H1 (cell line): Measurements from ENCODE around the gene GPRASP2. TPM values are rescaled to one million over a fixed set of nuclear protein-coding genes. Genes with fewer than 3 reads are reported as not detected.

Experiments
- CTCF ChIA-PET: fragments of 300-600 bp; sonication (Branson Sonifier 250); formaldehyde crosslinking; loops from one replicate; lab custom pipeline; 2021; ENCODE audit not compliant: partially characterized antibody; lab: Charles Lee
- POLR2A ChIA-PET: fragments of 300-600 bp; sonication (Branson Sonifier 250); formaldehyde crosslinking; loops from one replicate; lab custom pipeline; 2021; ENCODE audit warnings: inconsistent platforms; ENCODE audit not compliant: partially characterized antibody; lab: Charles Lee
- DNase-seq, 2 experiments: peaks; one replicate each; pipeline versions ENCODE4 v3.0.0 to v3.0.0-alpha.2; 2010 to 2022; ENCODE audit warnings: low spot score in 2 of 2, low read depth in 1 of 2, mixed read lengths in 1 of 2
- FAIRE-seq: peaks from 2 replicates; lab custom pipeline; 2011; peaks lifted over from hg19 to GRCh38; lab: Jason Lieb, UNC
- H2AFZ ChIP-seq: 2 replicates; pipeline ENCODE4 v1.8.1; 2012; ENCODE audit warnings: low read length, inconsistent platforms
- H2AK5ac ChIP-seq: 2 replicates; pipeline ENCODE4 v1.6.1; 2013; ENCODE audit warnings: low read depth, low read length
- H2BK120ac ChIP-seq: replicated peaks from 2 replicates; pipeline ENCODE3; 2013; ENCODE audit warnings: low read depth, low read length, inconsistent platforms
- H2BK12ac ChIP-seq: 2 replicates; pipeline ENCODE4 v1.6.1; 2013; ENCODE audit warnings: low read depth, low read length
- H2BK15ac ChIP-seq: 2 replicates; pipeline ENCODE4 v1.6.1; 2013; ENCODE audit warnings: low read length
- H2BK20ac ChIP-seq: 2 replicates; pipeline ENCODE4 v1.6.1; 2013; ENCODE audit warnings: low read length
- H2BK5ac ChIP-seq: 2 replicates; pipeline ENCODE4 v1.6.1; 2013; ENCODE audit warnings: low read depth, low read length
- H3K14ac ChIP-seq: 2 replicates; pipeline ENCODE4 v1.6.1; 2013; ENCODE audit warnings: inconsistent platforms; ENCODE audit not compliant: insufficient read length
- H3K18ac ChIP-seq: 2 replicates; pipeline ENCODE4 v1.6.1; 2013; ENCODE audit warnings: low read length; ENCODE audit errors: extremely low read depth
- H3K23ac ChIP-seq: 2 replicates; pipeline ENCODE4 v1.6.1; 2013; ENCODE audit warnings: inconsistent platforms; ENCODE audit not compliant: insufficient read length
- H3K23me2 ChIP-seq: 2 replicates; pipeline ENCODE4 v1.6.1; 2013; ENCODE audit warnings: low read depth, low read length
- H3K27ac ChIP-seq: 2 replicates; pipeline ENCODE4 v1.6.1; 2011; ENCODE audit warnings: low read depth, low read length, inconsistent platforms
- H3K27me3 ChIP-seq, 4 experiments: replicated peaks in 1 of 4; 1 replicate in 1 of 4; 2 replicates in 3 of 4; pipeline versions ENCODE4 v1.6.1 to v1.8.1; 2011 to 2013; ENCODE audit warnings: low read length in 3 of 4, mild to moderate bottlenecking in 3 of 4, inconsistent platforms in 2 of 4, mixed read lengths in 2 of 4, moderate library complexity in 1 of 4; ENCODE audit not compliant: control insufficient read depth in 3 of 4, insufficient read depth in 3 of 4; ENCODE audit errors: extremely low read depth in 1 of 4
- H3K36me3 ChIP-seq, 4 experiments: 2 replicates each; pipeline versions ENCODE4 v1.6.1 to v1.8.1; 2011 to 2013; ENCODE audit warnings: mild to moderate bottlenecking in 4 of 4, low read length in 3 of 4, moderate library complexity in 2 of 4, control low read depth in 1 of 4, inconsistent platforms in 1 of 4; ENCODE audit not compliant: insufficient read depth in 4 of 4, control insufficient read depth in 2 of 4
- H3K4ac ChIP-seq: replicated peaks from 2 replicates; pipeline ENCODE3; 2013; ENCODE audit warnings: low read length, low read depth, mixed read lengths, inconsistent platforms; ENCODE audit not compliant: insufficient read length
- H3K4me1 ChIP-seq, 4 experiments: replicated peaks in 1 of 4; 1 replicate in 1 of 4; 2 replicates in 3 of 4; pipeline versions ENCODE4 v1.6.1 to v1.8.1; 2011 to 2013; ENCODE audit warnings: low read length in 3 of 4, inconsistent platforms in 2 of 4, mixed read lengths in 1 of 4; ENCODE audit not compliant: insufficient read depth in 4 of 4, control insufficient read depth in 3 of 4
- H3K4me2 ChIP-seq, 2 experiments: 2 replicates each; pipeline versions ENCODE4 v1.6.1 to v1.8.1; 2011 to 2013; ENCODE audit warnings: low read depth in 2 of 2, low read length in 2 of 2, control low read depth in 1 of 2, inconsistent platforms in 1 of 2, mild to moderate bottlenecking in 1 of 2; ENCODE audit not compliant: insufficient read depth in 1 of 2
- H3K4me3 ChIP-seq, 4 experiments: fragments of 200-600, 300-600 bp in 1 of 4; sonication (generic), shearing (Covaris generic), sonication (Bioruptor Twin) in 1 of 4; 2 replicates each; pipeline versions ENCODE4 v1.5.1 to v1.8.1; 2011 to 2016; ENCODE audit warnings: low read length in 4 of 4, low read depth in 3 of 4, control low read depth in 2 of 4, inconsistent platforms in 2 of 4, mild to moderate bottlenecking in 2 of 4, mixed read lengths in 1 of 4, moderate library complexity in 1 of 4; ENCODE audit not compliant: insufficient read depth in 2 of 4; ENCODE audit errors: extremely low read depth in 1 of 4
- H3K56ac ChIP-seq: replicated peaks from 2 replicates; pipeline ENCODE3; 2013; ENCODE audit warnings: low read depth, mild to moderate bottlenecking, mixed read lengths, low read length, inconsistent platforms; ENCODE audit not compliant: insufficient read length
- H3K79me1 ChIP-seq: 2 replicates; pipeline ENCODE4 v1.6.1; 2013; ENCODE audit warnings: low read depth, low read length, control low read depth
- H3K79me2 ChIP-seq, 2 experiments: 2 replicates each; pipeline versions ENCODE4 v1.6.1 to v1.8.1; 2012 to 2013; ENCODE audit warnings: low read length in 2 of 2, mild to moderate bottlenecking in 2 of 2, inconsistent platforms in 1 of 2; ENCODE audit not compliant: insufficient read depth in 2 of 2, control insufficient read depth in 1 of 2
- H3K9ac ChIP-seq, 4 experiments: replicated peaks in 1 of 4; 1 replicate in 1 of 4; 2 replicates in 3 of 4; pipeline versions ENCODE4 v1.6.1 to v1.8.1; 2011 to 2013; ENCODE audit warnings: low read depth in 3 of 4, low read length in 3 of 4, control low read depth in 2 of 4, mild to moderate bottlenecking in 2 of 4, moderate library complexity in 2 of 4, inconsistent platforms in 1 of 4; ENCODE audit errors: extremely low read depth in 1 of 4
- H3K9me3 ChIP-seq, 2 experiments: 2 replicates each; pipeline versions ENCODE4 v1.6.1 to v1.8.1; 2012 to 2013; ENCODE audit warnings: mild to moderate bottlenecking in 2 of 2, moderate library complexity in 2 of 2, control low read depth in 1 of 2, inconsistent platforms in 1 of 2, low read depth in 1 of 2, low read length in 1 of 2, mixed read lengths in 1 of 2; ENCODE audit not compliant: insufficient read depth in 2 of 2
- H4K20me1 ChIP-seq, 2 experiments: replicated peaks in 1 of 2; 2 replicates each; pipeline versions ENCODE3 to v1.8.1; 2011 to 2013; ENCODE audit warnings: inconsistent platforms in 2 of 2, low read length in 2 of 2, mild to moderate bottlenecking in 1 of 2; ENCODE audit not compliant: insufficient read depth in 2 of 2, control insufficient read depth in 1 of 2
- H4K5ac ChIP-seq: 2 replicates; pipeline ENCODE4 v1.6.1; 2013; ENCODE audit warnings: low read length, low read depth, mixed read lengths, inconsistent platforms; ENCODE audit not compliant: insufficient read length
- H4K8ac ChIP-seq: 2 replicates; pipeline ENCODE4 v1.8.0; 2013; ENCODE audit warnings: mild to moderate bottlenecking, moderate library complexity, low read length, inconsistent platforms; ENCODE audit not compliant: insufficient read depth; ENCODE audit errors: extremely low read depth
- H4K91ac ChIP-seq: replicated peaks from 2 replicates; pipeline ENCODE3; 2013; ENCODE audit warnings: low read length, mixed read lengths, inconsistent platforms; ENCODE audit not compliant: insufficient read length
- CBX8 ChIP-seq: fragments of 300-800, 300-1000 bp; sonication (generic); IDR thresholded peaks from 2 replicates; pipeline ENCODE4 v1.7.1; 2016; ENCODE audit warnings: low read depth, low read length, borderline replicate concordance
- CHD2 ChIP-seq: IDR thresholded peaks from 2 replicates; pipeline ENCODE4 v1.6.1; 2012; ENCODE audit warnings: low read length, improper control_type of control experiment
- RFX5 ChIP-seq: IDR thresholded peaks from 2 replicates; pipeline ENCODE4 v1.6.1; 2011; ENCODE audit warnings: low read depth, low read length, improper control_type of control experiment, borderline replicate concordance
- SUZ12 ChIP-seq: fragments of 200-600 bp; sonication (generic); IDR thresholded peaks from 2 replicates; pipeline ENCODE4 v1.6.1; 2012; ENCODE audit warnings: mild to moderate bottlenecking, inconsistent platforms, low read length, moderate library complexity, mixed read lengths
- WGBS, 2 experiments: shearing (Covaris generic) in 1 of 2; methylation state at CpG; one replicate each; pipeline versions ENCODE4 v1.1.6 to v1.1.7; 2013 to 2015; ENCODE audit warnings: low lambda C conversion rate in 2 of 2, mixed read lengths in 2 of 2, inconsistent platforms in 1 of 2, low coverage in 1 of 2, missing lambda C conversion rate in 1 of 2; ENCODE audit not compliant: insufficient replicate concordance in 2 of 2, insufficient coverage in 1 of 2, insufficient read length in 1 of 2; ENCODE audit errors: extremely low coverage in 1 of 2, missing lambda C conversion rate in 1 of 2; 5-methylcytosine and 5-hydroxymethylcytosine counted together
- polyA plus RNA-seq, 7 experiments: library from polyadenylated mRNA; depleted of rRNA in 3 of 7; stranded (reverse) in 5 of 7; unstranded in 2 of 7; fragments of >200 nt in 5 of 7; fragments of 200-250 nt in 2 of 7; gene quantifications; 1 replicate in 5 of 7; 2 replicates in 1 of 7; 4 replicates in 1 of 7; pipeline versions ENCODE4 v1.2.1 to v1.2.3, GENCODE V29; 2011 to 2013; ENCODE audit warnings: missing spikeins in 2 of 7, mixed read lengths in 2 of 7
- total RNA-seq: library from RNA; stranded (reverse); fragmentation: NEBNext Ultra II Directional; extraction: Animal tissue kit (Norgen Biotek cat#: 25700); gene quantifications from 2 replicates; pipeline ENCODE4 v1.2.1, GENCODE V29; 2021

The GPRASP2 gene
- total and polyA plus RNA-seq, 2 of the 8 experiments (the other 6 are each of a cell fraction or from before 2014, with no cell fraction given): 8.0 to 15.7 TPM

GRCh38 chrX:102765809-102766208, 53.6 kb downstream of the GPRASP2 start:
- no peak overlapping the region for H2AFZ ChIP-seq
- H3K23me2 ChIP-seq: no peaks in the 10 kb centered on the region; the same call in 1 of the 2 replicates
- H4K8ac ChIP-seq: no peak overlapping the region
- H2BK5ac ChIP-seq: no peak overlapping the region
- no peak overlapping the region for H3K4me3 ChIP-seq
- no peak overlapping the region for H3K23ac ChIP-seq
- no peak for DNase-seq
- peaks cover 0 to 18% of the 10 kb centered on the region in 2 experiments; a peak in 2 of 4 replicates for H3K79me2 ChIP-seq
- H3K9me3 ChIP-seq: no peaks in the 10 kb centered on the region
- ChIA-PET CTCF (no interaction called here), POLR2A (interaction anchor here (1.2 kb wide), 1 partner anchor 11 kb away, joined by 5 read pairs; no protein-coding TSS in a partner anchor)
- no peak overlapping the region for H3K4me2 ChIP-seq
- no peaks in the 10 kb centered on the region for H3K36me3 ChIP-seq
- no peaks in the 10 kb centered on the region for H3K27me3 ChIP-seq
- TF ChIP-seq CBX8 (no peak), CHD2 (no peak), SUZ12 (no peak), RFX5 (no peak)
- TF ChIP-seq, all 59 proteins: peak for 0
- no peaks in the 10 kb centered on the region for H4K20me1 ChIP-seq
- H3K56ac ChIP-seq: no peak overlapping the region
- no peak overlapping the region for H3K18ac ChIP-seq
- no peak overlapping the region for H3K4ac ChIP-seq
- no peak overlapping the region for H4K91ac ChIP-seq
- no peak overlapping the region for H4K5ac ChIP-seq
- 92% methylated on average over 4 of the region's 4 CpGs; no CpG with 5 or more reads in 1 of the 2 experiments for WGBS, 2 experiments
- H3K4me1 ChIP-seq: no peaks in the 10 kb centered on the region
- H3K27ac ChIP-seq: no peak overlapping the region
- no peak overlapping the region for H2BK15ac ChIP-seq
- no peak overlapping the region for H2AK5ac ChIP-seq
- no peak overlapping the region for H2BK120ac ChIP-seq
- no peak overlapping the region for H3K9ac ChIP-seq
- H2BK20ac ChIP-seq: no peak overlapping the region
- no peak overlapping the region for H2BK12ac ChIP-seq
- no peaks in the 10 kb centered on the region for H3K79me1 ChIP-seq
- no peak for FAIRE-seq
- H3K14ac ChIP-seq: no peak overlapping the region
